ENCODE results near the gene MGAT4C. TPM values are rescaled to one million over a fixed set of nuclear protein-coding genes. Genes with fewer than 3 reads are reported as not detected.

Gene MGAT4C
- total and polyA plus RNA-seq, 2 donors, result 0.28 to 12.1 TPM

GRCh38 chr12:86052921-86053320 lies 203.3 kb downstream of the MGAT4C start:
- H3K4me3 ChIP-seq (ENCODE audit: low read depth, low read length), result no peak overlapping the region
- 31% methylated on average over 5 of the region's 5 CpGs for WGBS
- no peaks in the 10 kb centered on the region for H3K36me3 ChIP-seq (ENCODE audit: insufficient read depth)
- no peak overlapping the region for H3K27ac ChIP-seq (ENCODE audit: low read depth)
- H3K4me1 ChIP-seq (ENCODE audit: insufficient read depth), result no peaks in the 10 kb centered on the region
- DNase-seq (ENCODE audit: extremely low spot score), result no peak

GRCh38 chr12:86050010-86050409 lies 206.2 kb downstream of the MGAT4C start:
- Histone ChIP-seq H3K36me3 (ENCODE audit: insufficient read depth) (no peaks in the 10 kb centered on the region), H3K27ac (ENCODE audit: low read depth) (no peak overlapping the region), H3K4me3 (ENCODE audit: low read depth, low read length) (no peak overlapping the region), H3K4me1 (ENCODE audit: insufficient read depth) (no peaks in the 10 kb centered on the region)
- DNase-seq (ENCODE audit: extremely low spot score), result no peak
- WGBS, result 87% methylated on average over 3 of the region's 3 CpGs

- Histone ChIP-seq H3K4me1 (ENCODE audit: insufficient read depth) (no peaks in the 10 kb centered on the region), H3K27ac (ENCODE audit: low read depth) (no peak overlapping the region), H3K36me3 (ENCODE audit: insufficient read depth) (no peaks in the 10 kb centered on the region), H3K4me3 (ENCODE audit: low read depth, low read length) (no peak overlapping the region)
- WGBS, result 90% methylated on average over 5 of the region's 5 CpGs
- DNase-seq (ENCODE audit: extremely low spot score), result no peak
These were observed 211.8 kb downstream of the MGAT4C start for GRCh38 chr12:86044396-86044795.

GRCh38 chr12:86042062-86042461 lies 214.1 kb downstream of the MGAT4C start:
- no peak for DNase-seq (ENCODE audit: extremely low spot score)
- Histone ChIP-seq H3K36me3 (ENCODE audit: insufficient read depth) (no peaks in the 10 kb centered on the region), H3K4me3 (ENCODE audit: low read depth, low read length) (no peak overlapping the region), H3K27ac (ENCODE audit: low read depth) (no peak overlapping the region), H3K4me1 (ENCODE audit: insufficient read depth) (no peaks in the 10 kb centered on the region)
- WGBS, result 59% methylated on average over 3 of the region's 3 CpGs

- H3K27ac ChIP-seq (ENCODE audit: low read depth), result no peak overlapping the region
- H3K4me3 ChIP-seq (ENCODE audit: low read depth, low read length), result no peak overlapping the region
- DNase-seq (ENCODE audit: extremely low spot score), result no peak
- no peaks in the 10 kb centered on the region for H3K36me3 ChIP-seq (ENCODE audit: insufficient read depth)
- H3K4me1 ChIP-seq (ENCODE audit: insufficient read depth), result no peaks in the 10 kb centered on the region
- WGBS, result 59% methylated on average over 3 of the region's 3 CpGs
These were observed 237.8 kb downstream of the MGAT4C start for GRCh38 chr12:86018361-86018760.

- no peak overlapping the region for H3K27ac ChIP-seq (ENCODE audit: low read depth)
- DNase-seq (ENCODE audit: extremely low spot score), result no peak
- no peaks in the 10 kb centered on the region for H3K36me3 ChIP-seq (ENCODE audit: insufficient read depth)
- 88% methylated on average over 5 of the region's 5 CpGs for WGBS
- no peak overlapping the region for H3K4me3 ChIP-seq (ENCODE audit: low read depth, low read length)
- H3K4me1 ChIP-seq (ENCODE audit: insufficient read depth), result no peaks in the 10 kb centered on the region
These were observed 241.2 kb downstream of the MGAT4C start for GRCh38 chr12:86015026-86015425.

GRCh38 chr12:86006727-86007126 lies 249.5 kb downstream of the MGAT4C start:
- Histone ChIP-seq H3K36me3 (ENCODE audit: insufficient read depth) (no peaks in the 10 kb centered on the region), H3K4me3 (ENCODE audit: low read depth, low read length) (no peak overlapping the region), H3K4me1 (ENCODE audit: insufficient read depth) (no peaks in the 10 kb centered on the region), H3K27ac (ENCODE audit: low read depth) (no peak overlapping the region)
- DNase-seq (ENCODE audit: extremely low spot score), result no peak

- no peaks in the 10 kb centered on the region for H3K4me1 ChIP-seq (ENCODE audit: insufficient read depth)
- H3K4me3 ChIP-seq (ENCODE audit: low read depth, low read length), result no peak overlapping the region
- no peak for DNase-seq (ENCODE audit: extremely low spot score)
- H3K27ac ChIP-seq (ENCODE audit: low read depth), result no peak overlapping the region
- 86% methylated on average over 2 of the region's 2 CpGs for WGBS
- no peaks in the 10 kb centered on the region for H3K36me3 ChIP-seq (ENCODE audit: insufficient read depth)
These were observed 258.1 kb downstream of the MGAT4C start for GRCh38 chr12:85998074-85998473.

- no peak overlapping the region for H3K4me3 ChIP-seq (ENCODE audit: low read depth, low read length)
- DNase-seq (ENCODE audit: extremely low spot score), result no peak
- no peaks in the 10 kb centered on the region for H3K36me3 ChIP-seq (ENCODE audit: insufficient read depth)
- no peaks in the 10 kb centered on the region for H3K4me1 ChIP-seq (ENCODE audit: insufficient read depth)
- 72% methylated on average over 3 of the region's 3 CpGs for WGBS
- H3K27ac ChIP-seq (ENCODE audit: low read depth), result no peak overlapping the region
These were observed 259.9 kb downstream of the MGAT4C start for GRCh38 chr12:85996280-85996679.

- Histone ChIP-seq H3K27ac (ENCODE audit: low read depth) (no peak overlapping the region), H3K4me3 (ENCODE audit: low read depth, low read length) (no peak overlapping the region), H3K4me1 (ENCODE audit: insufficient read depth) (no peaks in the 10 kb centered on the region), H3K36me3 (ENCODE audit: insufficient read depth) (no peaks in the 10 kb centered on the region)
- 91% methylated on average over 4 of the region's 4 CpGs for WGBS
- DNase-seq (ENCODE audit: extremely low spot score), result no peak
These were observed 262.4 kb downstream of the MGAT4C start for GRCh38 chr12:85993746-85994145.

- H3K4me1 ChIP-seq (ENCODE audit: insufficient read depth), result no peaks in the 10 kb centered on the region
- H3K4me3 ChIP-seq (ENCODE audit: low read depth, low read length), result no peak overlapping the region
- no peak for DNase-seq (ENCODE audit: extremely low spot score)
These were observed 270.2 kb downstream of the MGAT4C start for GRCh38 chr12:85985996-85986395.

GRCh38 chr12:85983601-85984000 lies 272.6 kb downstream of the MGAT4C start:
- H3K4me3 ChIP-seq (ENCODE audit: low read depth, low read length), result no peak overlapping the region
- no peaks in the 10 kb centered on the region for H3K4me1 ChIP-seq (ENCODE audit: insufficient read depth)
- DNase-seq (ENCODE audit: extremely low spot score), result no peak
- H3K27ac ChIP-seq (ENCODE audit: low read depth), result no peak overlapping the region
- H3K36me3 ChIP-seq (ENCODE audit: insufficient read depth), result no peaks in the 10 kb centered on the region
- WGBS, result 82% methylated on average over 5 of the region's 5 CpGs

More at GRCh38 chr12:85985996-85986395, 270.2 kb downstream of the MGAT4C start:
- Histone ChIP-seq H3K27ac (ENCODE audit: low read depth) (no peak overlapping the region), H3K36me3 (ENCODE audit: insufficient read depth) (no peaks in the 10 kb centered on the region)

GRCh38 chr12:85979641-85980040 lies 276.6 kb downstream of the MGAT4C start:
- no peak overlapping the region for H3K27ac ChIP-seq (ENCODE audit: low read depth)
- WGBS, result 75% methylated on average over 4 of the region's 4 CpGs
- no peaks in the 10 kb centered on the region for H3K36me3 ChIP-seq (ENCODE audit: insufficient read depth)
- no peak for DNase-seq (ENCODE audit: extremely low spot score)
- H3K4me3 ChIP-seq (ENCODE audit: low read depth, low read length), result no peak overlapping the region
- H3K4me1 ChIP-seq (ENCODE audit: insufficient read depth), result no peaks in the 10 kb centered on the region

- 69% methylated on average over 1 of the region's 1 CpG for WGBS
- DNase-seq (ENCODE audit: extremely low spot score), result no peak
- Histone ChIP-seq H3K27ac (ENCODE audit: low read depth) (no peak overlapping the region), H3K4me3 (ENCODE audit: low read depth, low read length) (no peak overlapping the region), H3K36me3 (ENCODE audit: insufficient read depth) (no peaks in the 10 kb centered on the region), H3K4me1 (ENCODE audit: insufficient read depth) (no peaks in the 10 kb centered on the region)
These were observed 280.5 kb downstream of the MGAT4C start for GRCh38 chr12:85975716-85976115.

GRCh38 chr12:85971800-85972199 lies 284.4 kb downstream of the MGAT4C start:
- H3K27ac ChIP-seq (ENCODE audit: low read depth), result no peak overlapping the region
- DNase-seq (ENCODE audit: extremely low spot score), result no peak
- no peaks in the 10 kb centered on the region for H3K36me3 ChIP-seq (ENCODE audit: insufficient read depth)
- H3K4me3 ChIP-seq (ENCODE audit: low read depth, low read length), result no peak overlapping the region
- no peaks in the 10 kb centered on the region for H3K4me1 ChIP-seq (ENCODE audit: insufficient read depth)
